Prostate gland (tissue), 2 donors: ENCODE results near the gene POMC.

Experiments
- CTCF ChIP-seq, 4 experiments: fragments of 200-600 bp in 2 of 4; fragments of 450-650 bp in 2 of 4; sonication (generic) in 2 of 4; IDR thresholded peaks; 1 replicate in 3 of 4; 2 replicates in 1 of 4; pipeline ENCODE4 v1.5.1; 2016 to 2019; ENCODE audit warnings: antibody characterized with exemption in 4 of 4, mild to moderate bottlenecking in 2 of 4, moderate library complexity in 2 of 4
- POLR2A ChIP-seq: fragments of 450-650 bp; IDR thresholded peaks from one replicate; pipeline ENCODE4 v1.6.1; 2016; ENCODE audit warnings: antibody characterized with exemption, mild to moderate bottlenecking
- POLR2AphosphoS5 ChIP-seq: sonication (generic); formaldehyde crosslinking; IDR thresholded peaks from one replicate; pipeline ENCODE4 v1.6.1; 2017; ENCODE audit warnings: antibody characterized with exemption

GRCh38 chr2:25123682-25124081 lies 44.7 kb downstream of the POMC start:
- no peak for TF ChIP-seq CTCF (IDR thresholded peaks at IDR 0.05)
- no peak for TF ChIP-seq POLR2A
- TF ChIP-seq POLR2AphosphoS5, result no peak
